ENCODE measurements around the gene PRUNE1. TPM values are rescaled to one million over a fixed set of nuclear protein-coding genes. Genes with fewer than 3 reads are reported as not detected.

PRUNE1 gene
- total RNA-seq: 11.4 TPM

- DNase-seq: peak; percentile 99
These were observed at the start of gene PRUNE1 for GRCh38 chr1:151008244-151009205. PRUNE1 (plus strand) TSS chr1:151008449; CDS start chr1:151008633, 184 bp downstream.

- no peak for DNase-seq
These were observed 47.6 kb upstream of the PRUNE1 start for GRCh38 chr1:150960646-150961045.

- DNase-seq: no peak
These were observed 46.5 kb upstream of the PRUNE1 start for GRCh38 chr1:150961756-150962155.

- no peak for DNase-seq
These were observed 44.7 kb upstream of the PRUNE1 start for GRCh38 chr1:150963321-150964163.

- no peak for DNase-seq
These were observed 44.1 kb upstream of the PRUNE1 start for GRCh38 chr1:150964164-150964489.

- DNase-seq: no peak
These were observed 42.6 kb upstream of the PRUNE1 start for GRCh38 chr1:150965605-150966004.

GRCh38 chr1:150966011-150966410 is 42.2 kb upstream of the PRUNE1 start:
- DNase-seq: no peak

- DNase-seq: no peak
These were observed 40.3 kb upstream of the PRUNE1 start for GRCh38 chr1:150967936-150968335.

GRCh38 chr1:150968491-150968890 is 39.8 kb upstream of the PRUNE1 start:
- DNase-seq: no peak

GRCh38 chr1:150969626-150970025 is 38.6 kb upstream of the PRUNE1 start:
- DNase-seq: no peak

GRCh38 chr1:150970808-150971582 is 37.3 kb upstream of the PRUNE1 start:
- no peak for DNase-seq

GRCh38 chr1:150971583-150972416 is 36.4 kb upstream of the PRUNE1 start:
- no peak for DNase-seq

- no peak for DNase-seq
These were observed 35.8 kb upstream of the PRUNE1 start for GRCh38 chr1:150972417-150972940.

GRCh38 chr1:150973258-150973835 is 34.9 kb upstream of the PRUNE1 start:
- no peak for DNase-seq

GRCh38 chr1:150973836-150974579 is 34.2 kb upstream of the PRUNE1 start:
- DNase-seq: no peak

GRCh38 chr1:150974580-150975478 is 33.4 kb upstream of the PRUNE1 start, which contains the start of gene CERS2:
CERS2 (minus strand) TSS chr1:150974835; CDS start chr1:150969090, 5,745 bp downstream.
- DNase-seq: peak; percentile 60

- DNase-seq: no peak
These were observed 31.8 kb upstream of the PRUNE1 start for GRCh38 chr1:150976401-150976821.

- no peak for DNase-seq
These were observed 31.2 kb upstream of the PRUNE1 start for GRCh38 chr1:150976879-150977694.

Data from skin of body (tissue), 2 donors.